Caki2 (cell line): Measurements from ENCODE around the gene GRM7. TPM values are rescaled to one million over a fixed set of nuclear protein-coding genes. Genes with fewer than 3 reads are reported as not detected.

Experiments
- DNase-seq: peaks from one replicate; pipeline ENCODE4 v3.0.0-alpha.2; 2015; ENCODE audit warnings: low read depth
- in situ Hi-C: cut with HindIII; loops from 2 replicates; pipeline ENCODE4 v1.10.0; 2016; ENCODE audit warnings: low sequenced_read_pairs, low pct_unique_long_range_greater_than_20kb, mixed read lengths
- total RNA-seq: library from RNA; depleted of rRNA; stranded (reverse); fragments of >200 nt; shearing (Covaris generic); gene quantifications from 2 replicates; pipeline ENCODE4 v1.2.3, GENCODE V29; 2014; ENCODE audit warnings: low replicate concordance

GRM7 gene
- total RNA-seq, 1 experiment from 2014 or later = not detected

- in situ Hi-C loops = no loop called here
- no peak for DNase-seq
Measured at GRCh38 chr3:7687428-7688147, 826.7 kb downstream of the GRM7 start.

DNA sequence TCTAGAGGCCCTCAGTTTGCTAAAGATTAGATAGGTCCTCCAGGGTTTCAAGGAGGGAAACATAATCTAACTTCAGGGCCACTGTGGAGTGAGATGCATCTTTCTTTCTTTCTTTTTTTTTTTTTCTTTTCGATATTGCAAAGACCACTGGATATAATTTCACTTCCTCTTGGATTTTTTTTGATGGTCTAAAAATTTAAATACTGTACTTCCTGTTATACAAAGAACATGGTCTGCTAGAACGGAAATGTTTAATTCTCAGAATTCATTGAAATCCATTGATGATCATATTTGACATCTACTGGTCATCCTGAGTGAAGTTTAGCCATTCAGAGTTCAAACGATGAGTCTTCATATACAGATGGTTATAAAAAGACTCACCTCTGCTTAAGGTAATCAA is 832.0 kb downstream of the GRM7 start:
- in situ Hi-C loops = no loop called here
- no peak for DNase-seq

GRCh38 chr3:7693976-7694375 is 833.1 kb downstream of the GRM7 start:
- no peak for DNase-seq
- in situ Hi-C loops = no loop called here

DNA sequence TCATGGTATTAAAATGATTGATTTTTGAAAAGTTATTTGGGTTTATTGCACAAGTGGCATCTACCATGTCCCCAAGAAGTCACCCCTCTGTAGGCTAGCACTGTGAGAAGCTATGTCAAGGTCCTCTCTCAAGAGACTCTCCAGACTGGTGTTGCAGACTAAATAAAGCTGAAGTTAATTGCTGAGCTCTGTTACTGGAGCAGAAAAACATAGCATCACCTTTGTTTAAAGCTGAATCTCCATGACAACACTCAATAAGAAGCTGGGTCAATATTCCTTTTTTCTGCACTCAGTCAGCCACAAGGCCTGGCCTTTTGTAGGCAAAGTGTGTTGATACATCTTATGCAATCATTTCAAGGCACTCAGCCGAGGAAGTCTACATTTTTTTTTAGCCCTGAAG is 834.1 kb downstream of the GRM7 start:
- no peak for DNase-seq

GRCh38 chr3:7696320-7696719 is 835.4 kb downstream of the GRM7 start:
- DNase-seq = no peak
- in situ Hi-C loops = no loop called here

More for the DNA sequence above, 834.1 kb downstream of the GRM7 start:
- in situ Hi-C loops = no loop called here

DNA sequence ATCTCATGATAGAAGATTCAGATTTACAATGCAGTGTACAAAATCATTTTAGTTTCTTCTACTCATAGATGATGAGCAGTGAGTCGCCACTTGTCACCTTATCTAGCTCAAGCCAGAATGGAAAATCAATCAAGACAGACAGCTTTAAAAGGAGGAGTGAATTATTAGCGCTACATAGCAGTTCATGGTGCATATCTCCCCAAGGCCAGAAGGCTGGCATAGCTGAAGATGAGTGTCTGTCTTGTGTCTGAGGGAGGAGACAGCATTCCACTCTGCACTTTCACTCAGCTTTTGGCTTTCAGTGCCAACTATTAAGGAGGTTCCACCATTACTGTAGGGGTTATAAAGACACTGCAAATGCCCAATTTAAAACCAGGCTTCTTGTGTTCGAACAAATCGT is 836.6 kb downstream of the GRM7 start:
- in situ Hi-C loops = no loop called here
- no peak for DNase-seq

GRCh38 chr3:7700539-7700938 is 839.6 kb downstream of the GRM7 start:
- in situ Hi-C loops = no loop called here
- no peak for DNase-seq

DNA sequence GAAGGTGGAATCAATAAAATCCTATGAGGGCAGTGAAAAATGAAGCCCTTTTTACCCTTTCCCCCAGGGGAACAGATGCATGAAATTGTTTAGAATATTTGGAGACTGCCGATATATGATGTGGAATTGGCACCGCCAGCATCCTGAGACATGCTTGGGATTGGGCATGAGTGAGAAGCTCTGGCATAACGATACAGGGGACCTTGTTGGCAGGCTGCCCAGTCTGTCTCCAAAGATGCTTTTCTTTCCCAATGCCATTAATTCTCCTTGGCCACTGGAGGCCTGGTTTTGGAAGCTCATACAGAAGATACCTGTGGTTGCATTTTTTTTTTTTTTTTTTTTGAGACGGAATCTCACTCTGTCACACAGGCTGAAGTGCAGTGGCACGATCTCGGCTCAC is 840.1 kb downstream of the GRM7 start:
- no peak for DNase-seq
- in situ Hi-C loops = no loop called here

DNA sequence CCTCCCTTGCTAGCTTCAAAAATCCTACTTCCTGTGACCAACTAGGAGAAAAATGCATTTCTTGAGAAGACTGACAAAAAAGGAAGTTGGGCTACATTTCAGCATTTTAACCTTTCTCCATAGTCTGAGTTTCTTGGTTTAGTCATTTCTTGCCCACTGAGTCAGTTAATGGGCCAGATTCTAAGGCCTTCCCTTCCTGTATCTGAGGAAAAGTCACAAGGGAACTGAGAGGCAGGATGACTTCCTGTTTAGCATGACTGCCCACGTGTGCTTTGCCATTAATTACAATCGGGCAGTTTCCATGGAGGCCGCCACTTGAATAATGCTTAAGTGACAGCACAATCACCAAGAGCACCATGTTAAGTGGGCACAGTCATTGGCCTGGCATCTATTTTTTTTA is 846.3 kb downstream of the GRM7 start:
- DNase-seq = peak; percentile 45
- in situ Hi-C loops = no loop called here

DNA sequence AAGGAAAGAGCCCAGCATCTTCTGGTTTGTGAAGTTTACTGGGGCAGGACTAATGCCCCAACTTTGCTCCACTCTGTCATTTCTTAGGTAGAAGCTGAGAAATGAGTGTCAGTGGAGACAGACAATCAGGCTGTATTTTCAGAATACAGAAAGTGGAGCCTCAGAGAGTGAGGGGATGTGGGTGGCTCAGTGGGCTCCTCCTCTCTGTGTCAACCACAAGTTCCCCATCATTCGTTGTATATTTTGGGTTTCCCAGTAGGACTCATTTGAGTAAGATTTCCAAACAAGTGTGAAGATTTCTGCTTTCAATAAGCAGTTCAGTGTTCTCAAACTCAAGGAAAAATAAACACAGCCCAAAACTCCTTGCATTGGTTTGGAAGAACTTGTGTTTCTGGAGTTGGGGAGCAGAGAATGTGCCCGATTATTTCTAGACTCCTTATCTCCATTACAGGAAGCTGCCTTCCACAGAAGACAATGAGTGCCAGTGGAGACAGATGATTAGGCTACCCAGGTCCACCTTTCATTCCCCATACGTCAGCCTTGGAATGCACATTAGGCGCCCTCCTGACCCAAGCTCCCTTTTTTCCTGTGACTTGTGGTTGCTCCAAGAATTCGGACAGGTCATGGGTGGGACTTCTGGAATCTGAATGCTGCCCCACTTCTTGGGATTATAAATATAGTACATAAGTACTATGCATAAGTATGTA is 848.6 kb downstream of the GRM7 start:
- DNase-seq = no peak
- in situ Hi-C loops = no loop called here

DNA sequence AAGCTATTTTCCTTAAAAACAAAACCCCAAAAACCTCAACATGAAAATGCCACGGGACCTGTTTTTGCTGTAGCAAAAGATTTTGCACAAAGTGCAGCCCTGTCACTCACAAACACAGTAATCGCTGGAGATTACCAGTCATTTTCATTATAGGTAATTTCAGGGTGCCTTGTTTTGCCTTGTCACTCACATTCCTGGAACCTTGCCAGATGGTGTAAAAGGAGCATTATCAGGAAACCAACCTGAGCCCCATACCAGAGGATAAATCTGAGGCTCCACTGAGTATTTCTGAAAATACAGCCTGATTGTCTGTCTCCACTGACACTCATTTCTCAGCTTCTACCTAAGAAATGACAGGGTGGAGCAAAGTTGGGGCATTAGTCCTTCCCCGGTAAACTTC is 849.4 kb downstream of the GRM7 start:
- DNase-seq = no peak
- in situ Hi-C loops = no loop called here

GRCh38 chr3:7713724-7714123 is 852.8 kb downstream of the GRM7 start:
- no peak for DNase-seq
- in situ Hi-C loops = no loop called here

DNA sequence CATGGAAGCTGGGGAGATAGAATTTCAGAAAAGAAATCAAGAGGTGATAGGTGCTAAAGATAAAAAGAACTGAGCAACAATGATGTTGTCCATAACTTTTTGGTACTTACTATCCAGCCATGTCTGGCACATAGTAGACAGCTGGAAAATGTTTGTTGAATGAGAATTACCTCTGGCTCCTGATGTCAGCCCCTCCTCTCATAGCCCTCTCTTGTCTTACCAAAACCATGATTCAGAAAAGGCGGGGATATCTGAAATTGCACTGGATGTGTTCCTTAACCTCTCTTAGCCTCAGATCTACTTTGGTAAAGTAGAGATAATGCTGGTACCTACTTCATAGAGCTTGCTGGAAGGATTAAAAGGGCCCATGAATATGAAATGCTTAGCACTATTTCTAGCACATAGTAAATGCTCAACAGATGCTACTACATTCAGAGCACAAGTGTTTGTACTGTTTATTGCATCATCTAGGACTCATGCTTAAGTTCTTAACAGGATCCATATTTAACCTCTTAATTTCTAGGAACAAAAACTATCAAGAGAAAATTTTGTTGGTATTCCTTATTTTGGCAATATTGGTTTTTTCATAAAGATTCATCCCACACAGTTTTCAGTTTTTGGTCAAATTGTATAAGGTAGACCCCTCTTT is 859.9 kb downstream of the GRM7 start:
- in situ Hi-C loops = no loop called here
- DNase-seq = no peak

GRCh38 chr3:7721869-7722268 is 861.0 kb downstream of the GRM7 start:
- in situ Hi-C loops = no loop called here
- DNase-seq = no peak

DNA sequence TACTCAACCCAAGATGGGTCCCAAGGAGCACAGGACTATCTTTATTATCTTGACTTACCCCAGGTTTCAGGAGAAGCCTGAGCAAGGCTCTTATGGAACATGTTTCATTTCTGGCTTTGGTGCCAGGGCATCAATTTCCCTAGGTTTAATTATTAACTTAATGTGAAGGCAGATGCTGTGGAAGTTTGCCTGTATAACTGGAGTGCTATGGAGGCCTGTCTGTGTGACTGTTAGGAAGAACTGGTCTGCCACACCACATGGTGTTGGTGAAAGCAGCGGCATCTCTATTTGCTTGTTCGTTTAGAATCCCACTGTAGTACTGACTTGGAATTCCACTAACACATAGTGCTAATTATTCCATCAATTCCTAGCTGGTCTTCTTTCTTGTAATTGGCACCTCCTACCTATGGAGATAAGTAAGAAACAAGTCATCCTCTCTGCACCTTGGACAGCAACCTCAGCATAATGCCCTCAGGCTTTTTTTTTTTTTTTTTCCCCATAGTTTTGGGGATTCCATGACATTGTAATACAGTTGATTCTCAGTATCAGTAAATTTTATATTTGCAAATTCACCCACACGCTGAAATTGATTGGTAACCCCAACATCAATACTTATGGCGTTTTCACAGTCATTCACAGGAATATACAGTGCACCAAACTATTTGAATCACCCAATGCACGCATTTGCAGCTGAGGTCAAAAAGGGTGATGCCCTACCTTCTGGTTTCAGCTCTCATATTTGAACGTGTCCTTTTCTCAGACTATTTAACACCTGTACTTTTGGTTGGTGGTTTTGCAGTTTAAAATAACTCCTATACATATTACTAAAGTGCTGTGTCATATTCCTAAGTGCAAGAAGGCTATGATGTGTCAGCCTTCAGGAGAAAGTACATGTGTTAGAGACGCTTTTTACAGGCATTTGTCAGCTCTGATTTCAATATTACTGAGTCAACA is 867.9 kb downstream of the GRM7 start:
- DNase-seq = peak; percentile 28
- in situ Hi-C loops = no loop called here

- DNase-seq = no peak
- in situ Hi-C loops = no loop called here
Measured at GRCh38 chr3:7733933-7734332, 873.0 kb downstream of the GRM7 start.

- in situ Hi-C loops = no loop called here
- no peak for DNase-seq
Measured at GRCh38 chr3:7734456-7734855, 873.5 kb downstream of the GRM7 start.

- DNase-seq = no peak
- in situ Hi-C loops = no loop called here
Measured at GRCh38 chr3:7737263-7737662, 876.3 kb downstream of the GRM7 start.
